ENCODE measurements around the gene COL11A2. TPM values are rescaled to one million over a fixed set of nuclear protein-coding genes. Genes with fewer than 3 reads are reported as not detected.

Gene COL11A2
- total RNA-seq, 1 experiment from 2014 or later, result 2.3 TPM

DNA sequence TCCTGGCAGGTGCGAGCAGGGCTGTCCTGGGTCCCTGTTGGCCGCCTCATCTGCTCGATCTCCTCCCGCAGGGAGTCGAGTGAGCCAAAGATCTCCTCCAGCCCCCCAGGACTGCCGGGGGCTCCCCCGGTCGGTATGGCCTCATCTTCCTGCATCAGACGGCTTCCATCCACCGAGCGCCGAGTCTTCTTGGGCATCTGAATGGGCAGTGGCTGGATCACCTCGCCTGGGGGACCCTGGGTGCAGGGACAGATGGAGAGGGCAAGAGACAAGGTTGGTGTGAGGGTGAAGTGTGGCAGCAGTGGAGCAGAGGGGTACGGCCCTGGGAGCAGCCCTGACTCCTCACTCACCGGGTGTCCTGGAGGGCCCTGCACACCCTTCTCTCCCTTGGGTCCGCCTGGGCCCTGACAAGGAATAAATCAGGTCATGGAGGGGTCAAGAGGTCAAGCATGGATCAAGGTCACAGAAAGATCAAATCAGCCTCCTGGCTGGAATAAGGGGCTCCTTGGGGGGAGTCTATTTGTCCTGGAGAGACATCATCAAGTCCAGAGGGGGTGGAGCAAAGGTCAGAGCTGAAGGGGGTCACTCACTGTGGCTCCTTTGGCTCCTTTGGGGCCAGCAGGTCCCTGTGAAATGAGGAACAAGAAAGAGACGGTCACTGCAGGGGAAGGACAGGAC lies 26.5 kb downstream of the COL11A2 start:
- Mint-ChIP-seq H3K27me3 (ENCODE audit: low read depth) (peaks cover 33% of the 10 kb centered on the region), H3K9me3 (no peaks in the 10 kb centered on the region), H3K4me1 (peaks cover 23 to 26% of the 10 kb centered on the region in 2 experiments), H3K36me3 (ENCODE audit: insufficient read depth in 1 of 3, low read depth in 3 of 3) (no peaks in the 10 kb centered on the region), H3K4me3 (no peak overlapping the region), H3K27ac (peak overlapping the region in 1 of 3 experiments; percentile 44; a peak in 2 of 7 replicates)
- Histone ChIP-seq H3K14ac (ENCODE audit: insufficient read depth, low read length) (no peak overlapping the region), H3K79me1 (ENCODE audit: insufficient read depth, low read depth, low read length, poor library complexity, severe bottlenecking) (no peaks in the 10 kb centered on the region), H2BK12ac (ENCODE audit: insufficient read length, low read depth, low read length) (no peak overlapping the region), H2BK15ac (ENCODE audit: low read depth, low read length) (no peak overlapping the region), H3K79me2 (ENCODE audit: insufficient read depth, low read length) (no peaks in the 10 kb centered on the region), H3K27me3 (ENCODE audit: insufficient read depth, low read length) (peaks cover 2% of the 10 kb centered on the region; the same call in 1 of the 2 replicates), H3K27ac (ENCODE audit: insufficient read length, low read depth, low read length) (no peak overlapping the region), H3K4me1 (ENCODE audit: insufficient read depth, low read length) (no peaks in the 10 kb centered on the region; the same call in 1 of the 2 replicates), H3K56ac (ENCODE audit: insufficient read length, low read depth, low read length) (no peak overlapping the region), H3K23me2 (ENCODE audit: insufficient read length, low read depth, low read length, poor library complexity, severe bottlenecking) (peaks cover 5% of the 10 kb centered on the region), H3K4ac (ENCODE audit: low read depth, low read length) (no peak overlapping the region), H4K20me1 (ENCODE audit: control insufficient read depth, insufficient read depth, insufficient read length) (peaks cover 3% of the 10 kb centered on the region), H2BK5ac (ENCODE audit: insufficient read length, low read length) (no peak overlapping the region), H2BK20ac (ENCODE audit: low read depth, low read length, poor library complexity, severe bottlenecking) (no peak overlapping the region), H2BK120ac (ENCODE audit: low read depth, low read length, poor library complexity, severe bottlenecking) (no peak overlapping the region), H4K8ac (replicated peaks; ENCODE audit: insufficient read length, low read depth, low read length) (no peak overlapping the region), H3K9ac (ENCODE audit: extremely low read depth, insufficient read length, low read length) (no peak overlapping the region), H3T11ph (ENCODE audit: low read length) (no peak overlapping the region), H2AK5ac (ENCODE audit: insufficient read length, low read length) (no peak overlapping the region), H4K91ac (ENCODE audit: insufficient read length, low read depth, low read length) (no peak overlapping the region), H3K23ac (ENCODE audit: insufficient read length, low read depth, low read length) (no peak overlapping the region), H4K5ac (ENCODE audit: insufficient read length, low read depth, low read length) (no peak overlapping the region), H2AFZ (ENCODE audit: low read length) (no peak overlapping the region), H3K18ac (ENCODE audit: insufficient read length, low read depth, low read length) (no peak overlapping the region), H3K9me3 (ENCODE audit: control insufficient read depth, low read depth, low read length) (no peaks in the 10 kb centered on the region), H3K4me2 (ENCODE audit: insufficient read depth, insufficient read length, low read length) (no peak overlapping the region)
- no peak for DNase-seq
- no CpG with 5 or more reads among the region's 17 CpGs for WGBS (ENCODE audit: extremely low coverage, insufficient read length, low lambda C conversion rate)
- no peak for TF ChIP-seq CTCF (conservative IDR thresholded peaks at IDR 0.05)
